Measurements from ENCODE around the gene DRAM2.

DNA sequence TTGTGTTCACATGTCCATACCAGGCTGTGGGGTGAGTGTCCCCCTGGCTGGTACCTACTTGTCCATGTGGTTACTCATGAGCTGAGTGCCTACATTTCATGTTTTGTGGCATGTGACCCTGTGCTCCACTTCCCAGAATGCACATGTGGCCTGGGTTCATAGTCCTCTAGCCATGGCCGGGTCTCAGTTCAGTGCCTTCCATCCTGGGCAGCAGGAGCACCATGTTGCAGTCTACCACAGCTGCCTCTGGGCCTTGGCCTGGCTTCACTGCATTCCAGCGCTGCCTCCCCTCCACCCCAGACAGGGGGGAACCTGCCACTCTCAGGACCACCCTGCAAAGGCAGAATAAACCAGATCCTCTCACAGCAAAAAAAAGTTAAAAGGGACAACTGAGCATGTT, 5.6 kb upstream of the DRAM2 start:
- TF ChIP-seq POLR2A (IDR thresholded peaks at IDR 0.05), result no peak
- TF ChIP-seq CTCF (IDR thresholded peaks at IDR 0.05), result no peak

Data from right lobe of liver (tissue), 4 donors.